ENCODE measurements around the gene FOXJ3. TPM values are rescaled to one million over a fixed set of nuclear protein-coding genes. Genes with fewer than 3 reads are reported as not detected.

FOXJ3 gene
- total RNA-seq, 1 experiment from 2014 or later = 55.3 TPM

- no TSS peak for BruUV-seq (replicated peaks)
- Histone ChIP-seq H3K27ac (ENCODE audit: low read length) (no peak overlapping the region), H3K4me1 (ENCODE audit: control insufficient read depth, insufficient read depth, low read length) (no peaks in the 10 kb centered on the region), H3K27me3 (ENCODE audit: control insufficient read depth, insufficient read depth, low read length) (no peaks in the 10 kb centered on the region), H3K9me3 (ENCODE audit: control insufficient read depth, insufficient read depth, low read depth, low read length) (no peaks in the 10 kb centered on the region), H3K4me3 (ENCODE audit: low read depth in 2 of 2, low read length in 2 of 2) (no peak overlapping the region), H3K36me3 (ENCODE audit: control insufficient read depth, insufficient read depth, low read length) (peaks cover 18% of the 10 kb centered on the region)
- ChIA-PET CTCF (no interaction called here), POLR2A (no interaction called here)
- DNase-seq (ENCODE audit: low read depth, low spot score) = no peak
- TF ChIP-seq SIN3A (IDR thresholded peaks at IDR 0.05; ENCODE audit: borderline replicate concordance, insufficient read depth, low read depth, low read length) (no peak), REST (IDR thresholded peaks at IDR 0.05; ENCODE audit: insufficient read depth in 1 of 2, low read depth in 2 of 2, low read length in 1 of 2) (no peak), POLR2AphosphoS5 (IDR thresholded peaks at IDR 0.05; ENCODE audit: low read depth, low read length) (no peak), CTCF (IDR thresholded peaks at IDR 0.05) (no peak), TCF7L2 (IDR thresholded peaks at IDR 0.05; ENCODE audit: low read depth, low read length) (no peak)
- no peak for ATAC-seq
- intact Hi-C loops (cut with micrococcal nuclease; ENCODE audit: unreplicated experiment) (no loop called here), in situ Hi-C loops (cut with HindIII; ENCODE audit: low pct_unique_long_range_greater_than_20kb, low sequenced_read_pairs) (no loop called here)
Measured at GRCh38 chr1:42186152-42186551, 148.9 kb downstream of the FOXJ3 start.

DNA sequence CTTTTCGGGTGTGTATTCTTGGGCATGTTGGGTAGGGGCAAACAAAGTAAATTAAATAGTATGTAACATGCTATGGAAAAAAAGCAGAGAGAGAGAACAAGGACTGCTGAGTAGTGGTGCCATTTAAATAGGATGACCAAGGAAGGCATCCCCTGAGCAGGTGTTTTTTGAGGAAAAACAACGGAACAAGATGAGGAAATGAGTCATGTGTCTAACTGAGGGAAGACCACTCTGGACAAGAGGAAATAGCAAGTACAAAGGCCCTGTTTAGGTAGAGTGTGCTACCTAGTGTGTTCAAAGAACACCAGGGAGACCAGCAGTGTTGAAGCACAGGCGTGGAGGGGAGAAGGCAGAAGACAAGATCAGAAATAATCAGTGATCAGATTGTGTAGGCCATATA lies 150.4 kb downstream of the FOXJ3 start:
- Histone ChIP-seq H3K4me3 (ENCODE audit: low read depth in 2 of 2, low read length in 2 of 2) (no peak overlapping the region), H3K4me1 (ENCODE audit: control insufficient read depth, insufficient read depth, low read length) (no peaks in the 10 kb centered on the region), H3K27ac (ENCODE audit: low read length) (no peak overlapping the region), H3K36me3 (ENCODE audit: control insufficient read depth, insufficient read depth, low read length) (peaks cover 24% of the 10 kb centered on the region), H3K27me3 (ENCODE audit: control insufficient read depth, insufficient read depth, low read length) (no peaks in the 10 kb centered on the region), H3K9me3 (ENCODE audit: control insufficient read depth, insufficient read depth, low read depth, low read length) (no peaks in the 10 kb centered on the region)
- ATAC-seq (no peak), DNase-seq (ENCODE audit: low read depth, low spot score) (no peak)
- in situ Hi-C loops (cut with HindIII; ENCODE audit: low pct_unique_long_range_greater_than_20kb, low sequenced_read_pairs) = no loop called here
- CTCF ChIA-PET = no interaction called here
- no peak for TF ChIP-seq TCF7L2 (IDR thresholded peaks at IDR 0.05; ENCODE audit: low read depth, low read length)
- TF ChIP-seq POLR2AphosphoS5 (IDR thresholded peaks at IDR 0.05; ENCODE audit: low read depth, low read length) = no peak
- no peak for TF ChIP-seq CTCF (IDR thresholded peaks at IDR 0.05)
- TF ChIP-seq REST (IDR thresholded peaks at IDR 0.05; ENCODE audit: insufficient read depth in 1 of 2, low read depth in 2 of 2, low read length in 1 of 2) = no peak
- no peak for TF ChIP-seq SIN3A (IDR thresholded peaks at IDR 0.05; ENCODE audit: borderline replicate concordance, insufficient read depth, low read depth, low read length)
- intact Hi-C loops (cut with micrococcal nuclease; ENCODE audit: unreplicated experiment) = no loop called here
- POLR2A ChIA-PET = interaction anchor here (0.7 kb wide), 1 partner anchor 235 kb away, joined by 10 read pairs; no protein-coding TSS in a partner anchor
- no TSS peak for BruUV-seq (replicated peaks)
